ENCODE results near the gene PDZRN3. TPM values are rescaled to one million over a fixed set of nuclear protein-coding genes. Genes with fewer than 3 reads are reported as not detected.

PDZRN3 gene
- total and polyA plus RNA-seq, 2 experiments from 2014 or later = 7.5 to 14.0 TPM

- Histone ChIP-seq H4K20me1 (replicated peaks; ENCODE audit: insufficient read depth) (no peaks in the 10 kb centered on the region), H3K79me2 (replicated peaks; ENCODE audit: insufficient read depth) (no peaks in the 10 kb centered on the region; the same call in 1 of the 2 replicates), H3K27ac (ENCODE audit: low read depth) (no peak overlapping the region), H3K4me3 (no peak overlapping the region), H2AFZ (no peak overlapping the region), H3K4me2 (no peak overlapping the region), H3F3A (replicated peaks; ENCODE audit: low read depth) (no peaks in the 10 kb centered on the region), H3K27me3 (ENCODE audit: insufficient read depth) (no peaks in the 10 kb centered on the region), H3K4me1 (ENCODE audit: insufficient read depth) (peaks cover 5% of the 10 kb centered on the region), H3K9me2 (ENCODE audit: insufficient read depth) (no peaks in the 10 kb centered on the region; the same call in 1 of the 2 replicates), H3K36me3 (ENCODE audit: insufficient read depth) (no peaks in the 10 kb centered on the region)
- Mint-ChIP-seq H3K4me1 (peaks cover 33% of the 10 kb centered on the region), H3K27me3 (ENCODE audit: insufficient read depth, low read depth, poor library complexity) (no peaks in the 10 kb centered on the region), H3K27ac (no peak overlapping the region), H3K4me3 (no peak overlapping the region), H3K9me3 (no peaks in the 10 kb centered on the region), H3K36me3 (ENCODE audit: low read depth) (no peaks in the 10 kb centered on the region)
- ATAC-seq (no peak), DNase-seq (ENCODE audit: low spot score) (no peak)
- TF ChIP-seq, protein P1, sequence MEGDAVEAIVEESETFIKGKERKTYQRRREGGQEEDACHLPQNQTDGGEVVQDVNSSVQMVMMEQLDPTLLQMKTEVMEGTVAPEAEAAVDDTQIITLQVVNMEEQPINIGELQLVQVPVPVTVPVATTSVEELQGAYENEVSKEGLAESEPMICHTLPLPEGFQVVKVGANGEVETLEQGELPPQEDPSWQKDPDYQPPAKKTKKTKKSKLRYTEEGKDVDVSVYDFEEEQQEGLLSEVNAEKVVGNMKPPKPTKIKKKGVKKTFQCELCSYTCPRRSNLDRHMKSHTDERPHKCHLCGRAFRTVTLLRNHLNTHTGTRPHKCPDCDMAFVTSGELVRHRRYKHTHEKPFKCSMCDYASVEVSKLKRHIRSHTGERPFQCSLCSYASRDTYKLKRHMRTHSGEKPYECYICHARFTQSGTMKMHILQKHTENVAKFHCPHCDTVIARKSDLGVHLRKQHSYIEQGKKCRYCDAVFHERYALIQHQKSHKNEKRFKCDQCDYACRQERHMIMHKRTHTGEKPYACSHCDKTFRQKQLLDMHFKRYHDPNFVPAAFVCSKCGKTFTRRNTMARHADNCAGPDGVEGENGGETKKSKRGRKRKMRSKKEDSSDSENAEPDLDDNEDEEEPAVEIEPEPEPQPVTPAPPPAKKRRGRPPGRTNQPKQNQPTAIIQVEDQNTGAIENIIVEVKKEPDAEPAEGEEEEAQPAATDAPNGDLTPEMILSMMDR (conservative IDR thresholded peaks at IDR 0.05; ENCODE audit: low read depth in 2 of 2) = no peak
Observed at GRCh38 chr3:73535931-73536330, 88.8 kb downstream of the PDZRN3 start.

DNA sequence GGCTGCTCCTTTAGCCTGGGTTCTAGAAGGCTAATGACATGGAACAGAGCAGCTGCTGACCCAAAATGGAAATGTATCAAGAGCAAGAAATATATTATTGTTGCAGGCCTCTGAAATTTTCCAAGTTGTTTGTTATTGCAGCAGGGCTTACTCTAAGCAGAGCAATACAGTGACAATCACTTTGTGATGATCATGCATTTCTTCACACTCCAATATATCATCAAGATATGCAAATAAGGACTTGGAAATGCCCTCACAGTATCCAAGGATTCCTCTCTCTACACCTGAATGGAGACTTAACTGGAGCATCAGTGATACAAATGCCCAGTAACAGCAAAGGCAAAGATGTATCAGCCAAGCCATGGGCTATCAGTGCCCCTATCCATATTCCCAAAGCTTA, 89.6 kb downstream of the PDZRN3 start:
- Mint-ChIP-seq H3K27me3 (ENCODE audit: insufficient read depth, low read depth, poor library complexity) (no peaks in the 10 kb centered on the region), H3K36me3 (ENCODE audit: low read depth) (no peaks in the 10 kb centered on the region), H3K9me3 (no peaks in the 10 kb centered on the region), H3K4me3 (no peak overlapping the region), H3K4me1 (peaks cover 33% of the 10 kb centered on the region), H3K27ac (no peak overlapping the region)
- Histone ChIP-seq H3K27me3 (ENCODE audit: insufficient read depth) (no peaks in the 10 kb centered on the region), H3K36me3 (ENCODE audit: insufficient read depth) (no peaks in the 10 kb centered on the region), H3K9me2 (ENCODE audit: insufficient read depth) (no peaks in the 10 kb centered on the region; the same call in 1 of the 2 replicates), H3K4me1 (ENCODE audit: insufficient read depth) (peaks cover 5% of the 10 kb centered on the region), H4K20me1 (replicated peaks; ENCODE audit: insufficient read depth) (no peaks in the 10 kb centered on the region), H3K79me2 (replicated peaks; ENCODE audit: insufficient read depth) (no peaks in the 10 kb centered on the region; the same call in 1 of the 2 replicates), H3K4me2 (no peak overlapping the region), H3K4me3 (no peak overlapping the region), H2AFZ (no peak overlapping the region), H3K27ac (ENCODE audit: low read depth) (no peak overlapping the region), H3F3A (replicated peaks; ENCODE audit: low read depth) (no peaks in the 10 kb centered on the region)
- DNase-seq (ENCODE audit: low spot score) = no peak
- no peak for ATAC-seq
- TF ChIP-seq ZNF331 (CRISPR knock-in tag; IDR thresholded peaks at IDR 0.05; ENCODE audit: low read depth) (no peak), POLR2AphosphoS5 (IDR thresholded peaks at IDR 0.05; ENCODE audit: low read depth) (no peak), ZNF462 (CRISPR knock-in tag; IDR thresholded peaks at IDR 0.05) (no peak), ETS1 (IDR thresholded peaks at IDR 0.05) (no peak), JUNB (IDR thresholded peaks at IDR 0.05; ENCODE audit: unreplicated experiment) (no peak), EZH2phosphoT487 (IDR thresholded peaks at IDR 0.05; ENCODE audit: unreplicated experiment) (no peak), ZNF114 (CRISPR knock-in tag; IDR thresholded peaks at IDR 0.05) (no peak), NANOG (IDR thresholded peaks at IDR 0.05; ENCODE audit: borderline replicate concordance) (no peak)
- TF ChIP-seq, protein P2, sequence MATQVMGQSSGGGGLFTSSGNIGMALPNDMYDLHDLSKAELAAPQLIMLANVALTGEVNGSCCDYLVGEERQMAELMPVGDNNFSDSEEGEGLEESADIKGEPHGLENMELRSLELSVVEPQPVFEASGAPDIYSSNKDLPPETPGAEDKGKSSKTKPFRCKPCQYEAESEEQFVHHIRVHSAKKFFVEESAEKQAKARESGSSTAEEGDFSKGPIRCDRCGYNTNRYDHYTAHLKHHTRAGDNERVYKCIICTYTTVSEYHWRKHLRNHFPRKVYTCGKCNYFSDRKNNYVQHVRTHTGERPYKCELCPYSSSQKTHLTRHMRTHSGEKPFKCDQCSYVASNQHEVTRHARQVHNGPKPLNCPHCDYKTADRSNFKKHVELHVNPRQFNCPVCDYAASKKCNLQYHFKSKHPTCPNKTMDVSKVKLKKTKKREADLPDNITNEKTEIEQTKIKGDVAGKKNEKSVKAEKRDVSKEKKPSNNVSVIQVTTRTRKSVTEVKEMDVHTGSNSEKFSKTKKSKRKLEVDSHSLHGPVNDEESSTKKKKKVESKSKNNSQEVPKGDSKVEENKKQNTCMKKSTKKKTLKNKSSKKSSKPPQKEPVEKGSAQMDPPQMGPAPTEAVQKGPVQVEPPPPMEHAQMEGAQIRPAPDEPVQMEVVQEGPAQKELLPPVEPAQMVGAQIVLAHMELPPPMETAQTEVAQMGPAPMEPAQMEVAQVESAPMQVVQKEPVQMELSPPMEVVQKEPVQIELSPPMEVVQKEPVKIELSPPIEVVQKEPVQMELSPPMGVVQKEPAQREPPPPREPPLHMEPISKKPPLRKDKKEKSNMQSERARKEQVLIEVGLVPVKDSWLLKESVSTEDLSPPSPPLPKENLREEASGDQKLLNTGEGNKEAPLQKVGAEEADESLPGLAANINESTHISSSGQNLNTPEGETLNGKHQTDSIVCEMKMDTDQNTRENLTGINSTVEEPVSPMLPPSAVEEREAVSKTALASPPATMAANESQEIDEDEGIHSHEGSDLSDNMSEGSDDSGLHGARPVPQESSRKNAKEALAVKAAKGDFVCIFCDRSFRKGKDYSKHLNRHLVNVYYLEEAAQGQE (IDR thresholded peaks at IDR 0.05; ENCODE audit: unreplicated experiment) = no peak
